Lung (tissue), 12 donors: Measurements from ENCODE around the gene KIF26B. TPM values are rescaled to one million over a fixed set of nuclear protein-coding genes. Genes with fewer than 3 reads are reported as not detected.

Experiments
- ATAC-seq: fragments of 200-7000 bp; cut with Tn5 transposase; one replicate; pipeline ENCODE4 v1.9.1; 2020; ENCODE audit warnings: moderate number of reproducible peaks; ENCODE audit not compliant: insufficient read depth, low FRiP score
- DNase-seq, 3 donors: peaks; one replicate each; pipeline ENCODE4 v3.0.0-alpha.2; 2013 to 2017
- H3K27ac ChIP-seq, 2 donors: one replicate each; pipeline ENCODE4 v1.5.1; 2013; ENCODE audit warnings: mild to moderate bottlenecking in 2 of 2, moderate library complexity in 2 of 2, control low read depth in 1 of 2, inconsistent platforms in 1 of 2, low read depth in 1 of 2, low read length in 1 of 2
- H3K27me3 ChIP-seq, 3 donors: one replicate each; pipeline ENCODE4 v1.5.1; 2013; ENCODE audit warnings: low read length in 2 of 3; ENCODE audit not compliant: control insufficient read depth in 3 of 3, insufficient read depth in 3 of 3
- H3K36me3 ChIP-seq, 4 donors: one replicate each; pipeline ENCODE4 v1.5.1; 2013; ENCODE audit warnings: low read length in 4 of 4, mild to moderate bottlenecking in 1 of 4, moderate library complexity in 1 of 4; ENCODE audit not compliant: control insufficient read depth in 4 of 4, insufficient read depth in 4 of 4
- H3K4me1 ChIP-seq, 5 donors: one replicate each; pipeline ENCODE4 v1.5.1; 2013; ENCODE audit warnings: low read length in 5 of 5, mild to moderate bottlenecking in 2 of 5, moderate library complexity in 1 of 5; ENCODE audit not compliant: control insufficient read depth in 5 of 5, insufficient read depth in 5 of 5
- H3K4me3 ChIP-seq: one replicate; pipeline ENCODE4 v1.5.1; 2013; ENCODE audit warnings: mild to moderate bottlenecking, control low read depth, moderate library complexity
- H3K9ac ChIP-seq, 2 donors: one replicate each; pipeline ENCODE4 v1.5.1; 2013; ENCODE audit warnings: low read length in 2 of 2, control low read depth in 1 of 2; ENCODE audit not compliant: insufficient read depth in 1 of 2
- H3K9me3 ChIP-seq, 4 donors: one replicate each; pipeline ENCODE4 v1.5.1; 2013; ENCODE audit warnings: low read length in 3 of 4, mild to moderate bottlenecking in 1 of 4, moderate library complexity in 1 of 4; ENCODE audit not compliant: control insufficient read depth in 4 of 4, insufficient read depth in 3 of 4
- CTCF ChIP-seq: IDR thresholded peaks from 2 replicates; pipeline ENCODE4 v1.5.1; 2012; ENCODE audit warnings: mild to moderate bottlenecking; ENCODE audit errors: control extremely low read depth, extremely low read depth
- WGBS, 2 donors: extraction: QIAGEN DNeasy Blood & Tissue Kit; methylation state at CpG; one replicate each; pipeline ENCODE4 v1.1.7; 2013; 5-methylcytosine and 5-hydroxymethylcytosine counted together
- polyA plus RNA-seq, 2 donors: library from polyadenylated mRNA; stranded (reverse); fragments of 200-250 nt; gene quantifications; one replicate each; pipeline ENCODE4 v1.2.1, GENCODE V29; 2013
- total RNA-seq, 2 donors: library from RNA; depleted of rRNA in 1 of 2; stranded (reverse); fragments of >200 nt in 1 of 2; gene quantifications; one replicate each; pipeline ENCODE4 v1.2.1, GENCODE V29; 2014 to 2021
- donor health status: control.
- donor health status: control.
- donor health status: Bipolar disorder and iron deficiency.
- donor health status: healthy.
- donor health status: DM: yes; HTN: yes; CAD: no.

The KIF26B gene
- total and polyA plus RNA-seq, 4 donors = 0.61 to 6.7 (median 2.2) TPM

GRCh38 chr1:245600658-245601057, 445.9 kb downstream of the KIF26B start:
- WGBS, 2 donors = 94 to 98% methylated on average over 4 of the region's 4 CpGs
- ATAC-seq (no peak), DNase-seq (no peak)
- no peaks in the 10 kb centered on the region for H3K36me3 ChIP-seq
- no peaks in the 10 kb centered on the region for H3K9me3 ChIP-seq
- H3K9ac ChIP-seq = no peak overlapping the region
- H3K27ac ChIP-seq = no peak overlapping the region
- no peak overlapping the region for H3K4me3 ChIP-seq
- H3K27me3 ChIP-seq = no peaks in the 10 kb centered on the region
- peaks cover 3 to 32% (median 13%) of the 10 kb centered on the region in 5 donors for H3K4me1 ChIP-seq
- no peak for TF ChIP-seq CTCF

GRCh38 chr1:245603311-245603865, 448.6 kb downstream of the KIF26B start:
- Histone ChIP-seq H3K4me1 (peaks cover 0 to 41% (median 23%) of the 10 kb centered on the region in 5 donors), H3K36me3 (no peaks in the 10 kb centered on the region), H3K27ac (no peak overlapping the region), H3K27me3 (no peaks in the 10 kb centered on the region), H3K9me3 (no peaks in the 10 kb centered on the region), H3K4me3 (no peak overlapping the region), H3K9ac (no peak overlapping the region)
- TF ChIP-seq CTCF = no peak
- WGBS, 2 donors = 84 to 86% methylated on average over 6 of the region's 6 CpGs
- DNase-seq = no peak
- ATAC-seq = no peak

GRCh38 chr1:245604979-245605378, 450.2 kb downstream of the KIF26B start:
- 60 to 73% methylated on average over 9 of the region's 9 CpGs for whole genome bisulfite sequencing, 2 donors

More at GRCh38 chr1:245604979-245605378, 450.2 kb downstream of the KIF26B start:
- H3K4me1 ChIP-seq = peaks cover 0 to 35% (median 15%) of the 10 kb centered on the region in 5 donors
- H3K36me3 ChIP-seq = no peaks in the 10 kb centered on the region
- DNase-seq (no peak), ATAC-seq (no peak)
- no peak overlapping the region for H3K4me3 ChIP-seq
- no peaks in the 10 kb centered on the region for H3K9me3 ChIP-seq
- H3K27me3 ChIP-seq = no peaks in the 10 kb centered on the region
- no peak overlapping the region for H3K9ac ChIP-seq
- no peak for TF ChIP-seq CTCF
- H3K27ac ChIP-seq = no peak overlapping the region
